Transverse colon (tissue), 4 donors: ENCODE results near the gene ZNF487. TPM values are rescaled to one million over a fixed set of nuclear protein-coding genes. Genes with fewer than 3 reads are reported as not detected.
A peak's percentile ranks its signal among the peaks of the same experiment; 100 is the strongest.
"Not testable (repeated sequence)": the region's sequence is repeated elsewhere in the genome, so short reads cannot be mapped to it uniquely, and the experiment has no call there.

Source experiments
- DNase-seq: peaks from one replicate; pipeline ENCODE4 v3.0.0-alpha.2; 2019
- H3K27ac ChIP-seq, 4 donors: fragments of 200-600 bp; sonication (generic); 2 replicates each; pipeline ENCODE4 v1.5.1; 2016 to 2018; ENCODE audit warnings: inconsistent platforms in 4 of 4
- H3K27me3 ChIP-seq: fragments of 200-600 bp; sonication (generic); 2 replicates; pipeline ENCODE4 v1.5.1; 2017; ENCODE audit warnings: inconsistent platforms
- H3K36me3 ChIP-seq, 4 donors: fragments of 200-600 bp; sonication (generic); 2 replicates each; pipeline ENCODE4 v1.5.1; 2017 to 2019; ENCODE audit warnings: inconsistent platforms in 4 of 4
- H3K4me1 ChIP-seq, 4 donors: fragments of 200-600 bp; sonication (generic); 2 replicates each; pipeline ENCODE4 v1.5.1; 2017 to 2020; ENCODE audit warnings: inconsistent platforms in 4 of 4
- H3K4me3 ChIP-seq, 4 donors: fragments of 200-600 bp; sonication (generic); 1 replicate in 1 of 4; 2 replicates in 3 of 4; pipeline versions ENCODE4 v1.5.1 to v1.6.1; 2017 to 2019; ENCODE audit warnings: inconsistent platforms in 4 of 4
- H3K9me3 ChIP-seq, 2 donors: fragments of 200-600 bp; sonication (generic); 2 replicates each; pipeline ENCODE4 v1.5.1; 2017 to 2019; ENCODE audit warnings: inconsistent platforms in 2 of 2
- CTCF ChIP-seq, 5 experiments: fragments of 200-600 bp in 3 of 5; fragments of 450-650 bp in 2 of 5; sonication (generic) in 3 of 5; IDR thresholded peaks; 1 replicate in 2 of 5; 2 replicates in 3 of 5; pipeline ENCODE4 v1.5.1; 2016 to 2017; ENCODE audit warnings: antibody characterized with exemption in 5 of 5, inconsistent platforms in 3 of 5, mild to moderate bottlenecking in 2 of 5, moderate library complexity in 1 of 5
- EP300 ChIP-seq: sonication (generic); formaldehyde crosslinking; IDR thresholded peaks from one replicate; pipeline ENCODE4 v1.6.1; 2017; ENCODE audit warnings: antibody characterized with exemption, low read depth
- POLR2A ChIP-seq: fragments of 450-650 bp; IDR thresholded peaks from one replicate; pipeline ENCODE4 v1.6.1; 2016; ENCODE audit warnings: antibody characterized with exemption, mild to moderate bottlenecking, moderate library complexity
- POLR2AphosphoS5 ChIP-seq, 3 donors: sonication (generic); formaldehyde crosslinking; IDR thresholded peaks; one replicate each; pipeline ENCODE4 v1.6.1; 2016; ENCODE audit warnings: antibody characterized with exemption in 3 of 3
- WGBS, 2 donors: methylation state at CpG; one replicate each; pipeline ENCODE4 v1.1.5; 2018; ENCODE audit warnings: low coverage in 1 of 2; 5-methylcytosine and 5-hydroxymethylcytosine counted together
- in situ Hi-C, 4 donors: fragments of 200-750 bp; cut with MboI; loops; one replicate each; pipeline versions ENCODE4 v1.15.0 to v1.15.1; 2017; ENCODE audit warnings: low sequenced_read_pairs in 3 of 4, low pct_ligation_motif_present in 1 of 4, low pct_unique_long_range_greater_than_20kb in 1 of 4
- intact Hi-C: fragments of 100-400 bp; cut with DNase I; formaldehyde crosslinking; loops from one replicate; pipeline ENCODE4 v1.15.1; 2023; ENCODE audit warnings: low total_unique reads
- total RNA-seq, 4 donors: library from RNA; depleted of rRNA; stranded (reverse); fragments of >200 nt; gene quantifications; one replicate each; pipeline ENCODE4 v1.1.0, GENCODE V29; 2016

Gene ZNF487
- total RNA-seq, 4 donors from 2014 or later = 6.3 to 15.0 (median 7.9) TPM

DNA sequence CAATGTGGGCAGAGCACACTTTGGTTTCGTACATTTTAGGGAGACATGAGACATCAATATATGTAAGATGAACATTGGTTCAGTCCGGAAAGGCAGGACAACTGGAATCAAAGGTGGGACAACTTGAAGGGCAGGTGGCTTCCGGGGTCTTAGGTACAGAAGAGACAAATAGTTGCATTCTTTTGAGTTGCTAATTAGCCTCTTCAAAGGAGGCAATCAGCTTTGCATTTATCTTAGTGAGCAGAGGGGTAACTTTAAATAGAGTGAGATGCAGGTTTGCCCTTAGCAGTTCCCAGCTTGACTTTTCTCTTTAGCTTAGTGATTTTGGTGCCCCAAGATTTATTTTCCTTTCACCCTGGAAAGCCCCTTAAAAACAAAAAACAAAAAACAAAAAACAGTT is 21.3 kb downstream of the ZNF487 start:
- H3K9me3 ChIP-seq = no peaks in the 10 kb centered on the region
- no peaks in the 10 kb centered on the region for H3K36me3 ChIP-seq
- in situ Hi-C loops = no loop called here
- intact Hi-C loops = no loop called here
- peaks cover 11 to 33% (median 18%) of the 10 kb centered on the region in 4 donors for H3K4me1 ChIP-seq
- no peak overlapping the region for H3K4me3 ChIP-seq
- DNase-seq = no peak
- H3K27ac ChIP-seq = no peak overlapping the region
- TF ChIP-seq POLR2A = no peak
- H3K27me3 ChIP-seq = no peaks in the 10 kb centered on the region
- 40 to 88% methylated on average over 1 to 3 of the region's 3 CpGs for WGBS, 2 donors

DNA sequence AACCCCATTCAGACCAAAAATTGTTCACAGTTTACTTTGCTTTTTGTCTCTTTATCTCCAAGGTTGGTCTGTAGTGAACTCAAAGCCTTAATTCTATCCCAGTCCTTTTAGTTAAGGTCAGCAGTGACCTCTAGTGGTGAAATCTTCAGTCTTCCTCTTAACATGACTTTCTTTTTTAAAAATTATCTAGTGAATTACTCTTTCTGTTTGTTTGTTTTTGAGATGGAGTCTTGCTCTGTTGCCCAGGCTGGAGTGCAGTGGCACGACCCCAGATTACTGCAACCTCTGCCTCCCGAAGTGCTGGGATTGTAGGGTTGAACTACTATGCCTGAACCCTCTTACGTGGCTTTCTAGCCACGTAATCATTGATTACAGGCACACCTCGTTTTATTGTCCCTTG is 25.0 kb downstream of the ZNF487 start:
- Histone ChIP-seq H3K4me1 (peaks cover 0 to 8% (median 4%) of the 10 kb centered on the region in 4 donors), H3K27me3 (no peaks in the 10 kb centered on the region), H3K27ac (peak overlapping the region in 1 of 4 donors; percentile 12), H3K36me3 (no peaks in the 10 kb centered on the region), H3K9me3 (no peaks in the 10 kb centered on the region), H3K4me3 (peak overlapping the region in 3 of 4 donors; percentile 8 to 37 (median 16))
- DNase-seq = no peak
- intact Hi-C loops (loop anchor here (5.0 kb wide), 1 partner anchor 170 kb away; no protein-coding TSS in a partner anchor), in situ Hi-C loops (loop anchor here in 3 of 4 donors (5.0 to 10.0 kb wide), 2 partner anchors 167 to 170 kb away; no protein-coding TSS in a partner anchor)
- TF ChIP-seq POLR2A (no peak), CTCF (IDR thresholded peaks at IDR 0.05) (peak; percentile 69 to 81 (median 74))
- 19 to 57% methylated on average over 3 to 5 of the region's 5 CpGs for WGBS, 2 donors

- H3K4me3 ChIP-seq, intact Hi-C loops, H3K4me1 ChIP-seq, H3K36me3 ChIP-seq, H3K27me3 ChIP-seq, H3K27ac ChIP-seq, DNase-seq, H3K9me3 ChIP-seq: not testable (repeated sequence)
- WGBS, 2 donors = 94% methylated on average over 36 of the region's 49 CpGs; no CpG with 5 or more reads in 1 of the 2 donors
- in situ Hi-C loops = loop anchor here in 2 of 4 donors (10.0 kb wide), 1 partner anchor 170 kb away; no protein-coding TSS in a partner anchor
Measured at GRCh38 chr10:43465086-43465735, 28.3 kb downstream of the ZNF487 start.

DNA sequence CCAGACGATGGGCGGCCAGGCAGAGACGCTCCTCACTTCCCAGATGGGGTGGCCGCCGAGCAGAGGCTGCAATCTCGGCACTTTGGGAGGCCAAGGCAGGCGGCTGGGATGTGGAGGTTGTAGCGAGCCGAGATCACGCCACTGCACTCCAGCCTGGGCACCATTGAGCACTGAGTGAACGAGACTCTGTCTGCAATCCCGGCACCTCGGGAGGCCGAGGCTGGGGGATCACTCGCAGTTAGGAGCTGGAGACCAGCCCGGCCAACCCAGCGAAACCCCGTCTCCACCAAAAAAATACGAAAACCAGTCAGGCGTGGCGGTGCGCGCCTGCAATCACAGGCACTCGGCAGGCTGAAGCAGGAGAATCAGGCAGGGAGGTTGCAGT is 28.8 kb downstream of the ZNF487 start:
- H3K4me1 ChIP-seq, H3K4me3 ChIP-seq, H3K27ac ChIP-seq, intact Hi-C loops, DNase-seq, H3K9me3 ChIP-seq, H3K27me3 ChIP-seq, H3K36me3 ChIP-seq: not testable (repeated sequence)
- in situ Hi-C loops = loop anchor here in 2 of 4 donors (10.0 kb wide), 1 partner anchor 171 kb away; no protein-coding TSS in a partner anchor
- WGBS, 2 donors = 93 to 100% methylated on average over 1 to 22 of the region's 24 CpGs

DNA sequence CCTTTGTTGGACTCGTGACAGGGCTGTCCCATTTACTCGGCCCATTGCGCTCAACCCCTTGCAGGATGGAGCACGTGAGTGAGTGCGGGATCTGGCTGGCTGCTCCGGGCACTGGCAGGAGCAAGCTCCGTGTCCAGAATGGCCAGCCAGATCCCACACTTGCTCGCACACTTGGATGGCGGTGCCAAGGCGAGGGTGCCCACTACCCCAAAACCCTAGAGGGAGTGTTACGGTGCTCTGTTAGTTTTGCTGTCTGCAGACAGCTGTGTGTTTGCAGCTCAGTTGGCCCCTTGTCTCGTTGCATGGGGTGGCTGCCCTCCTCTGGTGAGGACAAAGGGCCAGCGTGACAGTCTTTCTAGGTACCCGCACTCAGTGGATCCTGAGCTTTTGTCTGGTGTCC is 34.2 kb downstream of the ZNF487 start:
- H3K4me3 ChIP-seq = no peak overlapping the region
- H3K27ac ChIP-seq = no peak overlapping the region
- WGBS, 2 donors = 89 to 95% methylated on average over 4 to 14 of the region's 14 CpGs
- no peaks in the 10 kb centered on the region for H3K27me3 ChIP-seq
- no peak for DNase-seq
- TF ChIP-seq CTCF (IDR thresholded peaks at IDR 0.05) = no peak
- no peak for TF ChIP-seq POLR2A
- no peak for TF ChIP-seq EP300
- TF ChIP-seq POLR2AphosphoS5 (IDR thresholded peaks at IDR 0.05) = no peak
- in situ Hi-C loops = no loop called here
- no peaks in the 10 kb centered on the region for H3K36me3 ChIP-seq
- no peaks in the 10 kb centered on the region for H3K4me1 ChIP-seq
- intact Hi-C loops = no loop called here
- H3K9me3 ChIP-seq = no peaks in the 10 kb centered on the region
